IMR-90 (cell line): Measurements from ENCODE around the gene QSER1. TPM values are rescaled to one million over a fixed set of nuclear protein-coding genes. Genes with fewer than 3 reads are reported as not detected.

Experiments
- ATAC-seq: fragments of 200-7000 bp; cut with Tn5 transposase; 2 replicates; pipeline ENCODE4 v1.9.1; 2020; ENCODE audit warnings: low read depth, mild to moderate bottlenecking, moderate library complexity
- BruUV-seq: library from RNA; stranded (reverse); fragments of 400-500 nt; replicated peaks from 2 replicates; lab custom pipeline; 2021; lab: Mats Ljungman, UMichigan
- CTCF ChIA-PET: fragments of 300-600 bp; formaldehyde crosslinking; extraction: SDS; loops from one replicate; lab custom pipeline; 2021; ENCODE audit warnings: antibody characterized with exemption; lab: Yijun Ruan, JAX
- POLR2A ChIA-PET: fragments of 300-600 bp; sonication (Branson Sonifier 250); formaldehyde crosslinking; loops from one replicate; lab custom pipeline; 2022; ENCODE audit warnings: antibody characterized with exemption; ENCODE audit not compliant: unreplicated experiment; lab: Charles Lee
- DNase-seq: peaks from one replicate; pipeline ENCODE4 v3.0.0; 2013
- H2AFZ ChIP-seq: replicated peaks from 2 replicates; pipeline ENCODE3; 2013; ENCODE audit warnings: low read length, mild to moderate bottlenecking; ENCODE audit not compliant: poor library complexity
- H2AK5ac ChIP-seq: 2 replicates; pipeline ENCODE4 v1.6.1; 2013; ENCODE audit warnings: low read depth, low read length, inconsistent platforms
- H2AK9ac ChIP-seq: replicated peaks from 2 replicates; pipeline ENCODE3; 2013; ENCODE audit warnings: mild to moderate bottlenecking, low read depth, low read length, moderate library complexity; ENCODE audit not compliant: poor library complexity
- H2BK120ac ChIP-seq: 2 replicates; pipeline ENCODE4 v1.6.1; 2013; ENCODE audit warnings: low read depth, low read length, inconsistent platforms
- H2BK15ac ChIP-seq: 3 replicates; pipeline ENCODE4 v1.6.1; 2013; ENCODE audit warnings: low read depth, low read length, inconsistent platforms
- H2BK20ac ChIP-seq: 2 replicates; pipeline ENCODE4 v1.6.1; 2013; ENCODE audit warnings: low read depth, mild to moderate bottlenecking, inconsistent platforms, low read length, moderate library complexity
- H2BK5ac ChIP-seq: 2 replicates; pipeline ENCODE4 v1.6.1; 2013; ENCODE audit warnings: mild to moderate bottlenecking, low read depth, low read length, inconsistent platforms; ENCODE audit not compliant: poor library complexity, severe bottlenecking
- H3K14ac ChIP-seq: replicated peaks from 2 replicates; pipeline ENCODE4 v1.6.1; 2013; ENCODE audit warnings: low read depth, low read length, inconsistent platforms
- H3K18ac ChIP-seq: 2 replicates; pipeline ENCODE4 v1.6.1; 2013; ENCODE audit warnings: low read depth, low read length, control low read depth
- H3K23ac ChIP-seq: 2 replicates; pipeline ENCODE4 v1.6.1; 2013; ENCODE audit warnings: low read depth, low read length, inconsistent platforms
- H3K27ac ChIP-seq: 2 replicates; pipeline ENCODE4 v1.5.1; 2013; ENCODE audit warnings: mild to moderate bottlenecking, control low read depth, low read length; ENCODE audit not compliant: insufficient read depth
- H3K27me3 ChIP-seq: 2 replicates; pipeline ENCODE4 v1.6.1; 2013; ENCODE audit warnings: low read length; ENCODE audit not compliant: control insufficient read depth, insufficient read depth
- H3K36me3 ChIP-seq: 2 replicates; pipeline ENCODE4 v1.6.1; 2013; ENCODE audit warnings: low read length, mixed read lengths; ENCODE audit not compliant: control insufficient read depth, insufficient read depth
- H3K4ac ChIP-seq: 2 replicates; pipeline ENCODE4 v1.6.1; 2013; ENCODE audit warnings: low read depth, low read length, inconsistent platforms
- H3K4me1 ChIP-seq: 2 replicates; pipeline ENCODE4 v1.6.1; 2013; ENCODE audit warnings: low read length, mixed read lengths; ENCODE audit not compliant: control insufficient read depth, insufficient read depth
- H3K4me2 ChIP-seq: 2 replicates; pipeline ENCODE4 v1.6.1; 2013; ENCODE audit warnings: low read depth, mild to moderate bottlenecking, control low read depth, low read length, moderate library complexity
- H3K4me3 ChIP-seq: 2 replicates; pipeline ENCODE4 v1.5.1; 2013; ENCODE audit warnings: low read depth, mild to moderate bottlenecking, control low read depth, low read length, moderate library complexity; ENCODE audit not compliant: insufficient read depth
- H3K56ac ChIP-seq: 2 replicates; pipeline ENCODE4 v1.6.1; 2013; ENCODE audit warnings: low read length, inconsistent platforms; ENCODE audit not compliant: insufficient read depth; ENCODE audit errors: extremely low read depth
- H3K79me1 ChIP-seq, 2 experiments: 2 replicates each; pipeline ENCODE4 v1.6.1; 2013; ENCODE audit warnings: low read length in 2 of 2, inconsistent platforms in 1 of 2, low read depth in 1 of 2
- H3K9ac ChIP-seq: 2 replicates; pipeline ENCODE4 v1.6.1; 2013; ENCODE audit warnings: low read depth, low read length, control low read depth
- H3K9me1 ChIP-seq: 2 replicates; pipeline ENCODE4 v1.6.1; 2013; ENCODE audit warnings: low read length, inconsistent platforms; ENCODE audit not compliant: insufficient read depth
- H3K9me3 ChIP-seq: 2 replicates; pipeline ENCODE4 v1.6.1; 2013; ENCODE audit warnings: low read length; ENCODE audit not compliant: control insufficient read depth, insufficient read depth
- H4K20me1 ChIP-seq: 2 replicates; pipeline ENCODE4 v1.6.1; 2013; ENCODE audit warnings: low read length, inconsistent platforms; ENCODE audit not compliant: insufficient read depth
- H4K5ac ChIP-seq: 2 replicates; pipeline ENCODE4 v1.6.1; 2013; ENCODE audit warnings: mild to moderate bottlenecking, low read depth, low read length, control low read depth
- H4K8ac ChIP-seq, 2 experiments: 2 replicates each; pipeline ENCODE4 v1.6.1; 2013; ENCODE audit warnings: low read depth in 2 of 2, low read length in 2 of 2, control low read depth in 1 of 2, inconsistent platforms in 1 of 2
- H4K91ac ChIP-seq: 2 replicates; pipeline ENCODE4 v1.6.1; 2013; ENCODE audit warnings: low read depth, low read length, inconsistent platforms; ENCODE audit not compliant: insufficient read depth
- MXI1 ChIP-seq: IDR thresholded peaks from 2 replicates; pipeline ENCODE4 v1.6.1; 2012; ENCODE audit warnings: low read depth, mild to moderate bottlenecking, low read length, moderate library complexity, borderline replicate concordance
- RFX5 ChIP-seq: IDR thresholded peaks from 2 replicates; pipeline ENCODE4 v1.8.0; 2012; ENCODE audit warnings: low read depth, mild to moderate bottlenecking, low read length, moderate library complexity
- WGBS, 2 experiments: methylation state at CpG; one replicate each; pipeline versions ENCODE4 v1.1.5 to v1.1.7; 2013; ENCODE audit warnings: missing lambda C conversion rate in 2 of 2; ENCODE audit not compliant: insufficient read length in 1 of 2; ENCODE audit errors: extremely low coverage in 2 of 2; 5-methylcytosine and 5-hydroxymethylcytosine counted together
- dilution Hi-C: fragments of 300-500 bp; cut with HindIII; formaldehyde crosslinking; loops from one replicate; pipeline ENCODE4 v1.14.3; 2018; ENCODE audit warnings: low sequenced_read_pairs; ENCODE audit not compliant: unreplicated experiment
- in situ Hi-C: fragments of 300-500 bp; cut with MboI; formaldehyde crosslinking; loops from 3 replicates; pipeline ENCODE4 v1.14.3; 2019; ENCODE audit warnings: low sequenced_read_pairs, inconsistent platforms, mixed read lengths
- intact Hi-C: fragments of 100-400 bp; cut with micrococcal nuclease; formaldehyde crosslinking; loops from 2 replicates; pipeline ENCODE4 v1.10.0; 2022
- polyA plus RNA-seq, 3 experiments: library from polyadenylated mRNA; depleted of rRNA; stranded (reverse); fragments of >200 nt; gene quantifications; 2 replicates each; pipeline ENCODE4 v1.2.3, GENCODE V29; 2012; ENCODE audit warnings: low replicate concordance in 1 of 3
- total RNA-seq: library from RNA; depleted of rRNA; stranded (reverse); fragments of >200 nt; gene quantifications from 2 replicates; pipeline ENCODE4 v1.2.3, GENCODE V29; 2012
- TF ChIP-seq, protein P1 (sequence below): conservative IDR thresholded peaks from 2 replicates; pipeline ENCODE4 v1.5.1; 2012; ENCODE audit warnings: mild to moderate bottlenecking, low read depth, low read length, improper control_type of control experiment

QSER1 gene
- total and polyA plus RNA-seq, 2 of the 4 experiments (the other 2 are of a cell fraction) = 5.9 to 15.6 TPM

DNA sequence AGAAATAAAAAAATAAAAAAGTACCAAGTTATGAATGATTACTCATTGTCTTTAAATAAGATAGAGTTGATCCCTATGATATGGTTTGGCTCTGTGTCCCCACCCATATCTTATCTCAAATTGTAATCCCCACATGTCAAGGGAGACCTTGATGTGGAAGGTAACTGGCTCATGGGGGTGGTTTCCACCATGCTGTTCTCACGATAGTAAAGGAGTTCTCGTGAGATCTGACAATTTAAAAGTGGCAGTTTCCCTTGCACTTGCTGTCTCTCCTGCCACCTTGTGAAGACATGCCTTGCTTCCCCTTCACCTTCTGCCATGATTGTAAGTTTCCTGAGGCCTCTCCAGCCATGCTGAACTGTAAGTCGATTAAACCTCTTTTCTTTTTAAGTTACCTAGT is 18.8 kb downstream of the QSER1 start:
- POLR2A ChIA-PET = no interaction called here
- no peak for DNase-seq
- Histone ChIP-seq H3K9ac (no peak overlapping the region), H3K18ac (no peak overlapping the region), H2AK5ac (no peak overlapping the region), H3K36me3 (no peaks in the 10 kb centered on the region), H3K9me3 (no peaks in the 10 kb centered on the region), H3K4me2 (no peak overlapping the region), H3K23ac (no peak overlapping the region), H2BK15ac (no peak overlapping the region), H4K5ac (no peak overlapping the region), H3K79me1 (peaks cover 36 to 60% of the 10 kb centered on the region in 2 experiments), H2AK9ac (no peak overlapping the region), H3K4ac (no peak overlapping the region), H3K4me3 (no peak overlapping the region), H3K27me3 (no peaks in the 10 kb centered on the region), H4K20me1 (peaks cover 18% of the 10 kb centered on the region), H2BK20ac (no peak overlapping the region), H3K4me1 (no peaks in the 10 kb centered on the region; the same call in 1 of the 2 replicates), H2BK5ac (no peak overlapping the region), H3K27ac (no peak overlapping the region), H3K9me1 (peaks cover 8% of the 10 kb centered on the region), H4K8ac (no peak overlapping the region), H2BK120ac (no peak overlapping the region), H3K56ac (no peak overlapping the region), H4K91ac (no peak overlapping the region), H2AFZ (no peak overlapping the region), H3K14ac (no peak overlapping the region)
- TF ChIP-seq MXI1 = no peak
- no peak for TF ChIP-seq RFX5
- TF ChIP-seq, protein P1, sequence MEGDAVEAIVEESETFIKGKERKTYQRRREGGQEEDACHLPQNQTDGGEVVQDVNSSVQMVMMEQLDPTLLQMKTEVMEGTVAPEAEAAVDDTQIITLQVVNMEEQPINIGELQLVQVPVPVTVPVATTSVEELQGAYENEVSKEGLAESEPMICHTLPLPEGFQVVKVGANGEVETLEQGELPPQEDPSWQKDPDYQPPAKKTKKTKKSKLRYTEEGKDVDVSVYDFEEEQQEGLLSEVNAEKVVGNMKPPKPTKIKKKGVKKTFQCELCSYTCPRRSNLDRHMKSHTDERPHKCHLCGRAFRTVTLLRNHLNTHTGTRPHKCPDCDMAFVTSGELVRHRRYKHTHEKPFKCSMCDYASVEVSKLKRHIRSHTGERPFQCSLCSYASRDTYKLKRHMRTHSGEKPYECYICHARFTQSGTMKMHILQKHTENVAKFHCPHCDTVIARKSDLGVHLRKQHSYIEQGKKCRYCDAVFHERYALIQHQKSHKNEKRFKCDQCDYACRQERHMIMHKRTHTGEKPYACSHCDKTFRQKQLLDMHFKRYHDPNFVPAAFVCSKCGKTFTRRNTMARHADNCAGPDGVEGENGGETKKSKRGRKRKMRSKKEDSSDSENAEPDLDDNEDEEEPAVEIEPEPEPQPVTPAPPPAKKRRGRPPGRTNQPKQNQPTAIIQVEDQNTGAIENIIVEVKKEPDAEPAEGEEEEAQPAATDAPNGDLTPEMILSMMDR = no peak
- no TSS peak for BruUV-seq
- in situ Hi-C loops (no loop called here), dilution Hi-C loops (no loop called here), intact Hi-C loops (no loop called here)
- CTCF ChIA-PET = no interaction called here
- WGBS, 2 experiments = 100% methylated on average over 2 of the region's 3 CpGs; no CpG with 5 or more reads in 1 of the 2 experiments
- no peak for ATAC-seq
